ENCODE measurements around the gene MYPOP. TPM values are rescaled to one million over a fixed set of nuclear protein-coding genes. Genes with fewer than 3 reads are reported as not detected.

The MYPOP gene
- total and polyA plus RNA-seq, 10 of the 15 experiments (the other 5 are each of a cell fraction or from before 2014, with no cell fraction given): 0.47 to 9.4 (median 1.4) TPM

DNA sequence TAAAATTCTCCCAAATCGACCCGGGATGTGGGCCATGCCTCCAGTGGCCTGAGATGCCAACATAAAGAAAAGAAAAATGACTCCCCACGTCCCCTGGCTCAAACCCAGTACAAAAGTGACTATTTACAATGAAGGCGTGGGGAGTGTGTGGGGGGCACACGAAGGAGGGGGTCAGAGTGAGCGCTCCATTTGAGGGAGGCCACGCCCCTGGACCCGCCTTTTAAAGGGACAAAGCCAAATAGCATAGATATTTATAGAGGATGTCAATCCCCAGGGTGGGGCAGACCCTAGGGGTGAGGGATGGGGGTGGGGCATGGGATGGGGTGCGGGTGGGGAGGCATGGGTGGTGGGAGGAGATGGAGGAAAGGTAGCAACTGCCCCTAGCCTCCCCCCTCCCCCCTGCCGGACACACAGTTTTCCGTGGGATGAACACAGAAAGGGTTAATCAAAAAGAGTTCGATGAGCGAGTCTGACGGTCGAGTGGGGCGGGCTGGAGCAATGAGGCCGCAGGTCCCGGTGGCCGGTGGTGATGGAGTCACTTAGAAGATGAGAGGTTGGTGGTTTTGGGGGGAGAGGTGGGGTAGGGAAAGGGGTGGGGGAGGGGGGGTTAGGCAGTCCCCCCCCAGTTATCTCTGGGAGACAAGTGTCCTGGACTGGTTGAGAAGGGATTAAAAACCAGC lies 32.3 kb upstream of the MYPOP start:
- ChIA-PET POLR2A (no interaction called here), RAD21 (ENCODE audit: unreplicated experiment) (no interaction called here), CTCF (no interaction called here), SMC1A (ENCODE audit: uncharacterized antibody, unreplicated experiment) (no interaction called here)
- in situ Hi-C loops (cut with MboI): no loop called here
- no peak overlapping the region for H3K27ac ChIP-seq (ENCODE audit: control insufficient read depth, insufficient read depth)
- intact Hi-C loops (cut with micrococcal nuclease; ENCODE audit: unreplicated experiment): no loop called here
- H4K20me1 ChIP-seq (ENCODE audit: control insufficient read depth, insufficient read depth): no peaks in the 10 kb centered on the region
- no peak overlapping the region for H3K4me2 ChIP-seq (ENCODE audit: control insufficient read depth, insufficient read depth)
- ATAC-seq (no peak), FAIRE-seq (no peak), DNase-seq (ENCODE audit: low read depth, low spot score) (no peak)
- H3K27me3 ChIP-seq (replicated peaks in 1 of 2; ENCODE audit: control insufficient read depth in 2 of 2, insufficient read depth in 2 of 2, low read length in 1 of 2): no peaks in the 10 kb centered on the region
- no peak overlapping the region for H3K9ac ChIP-seq (ENCODE audit: control insufficient read depth, insufficient read depth, low read length)
- H3K9me3 ChIP-seq (replicated peaks; ENCODE audit: control insufficient read depth, insufficient read depth, low read length): no peaks in the 10 kb centered on the region
- no peaks in the 10 kb centered on the region for H3K4me1 ChIP-seq (ENCODE audit: control insufficient read depth, insufficient read depth, low read length)
- no peaks in the 10 kb centered on the region for H3K36me3 ChIP-seq (ENCODE audit: control insufficient read depth in 2 of 2, insufficient read depth in 2 of 2, low read length in 1 of 2)
- no TSS peak for BruUV-seq (replicated peaks)
- H3K4me3 ChIP-seq: no peak overlapping the region
- 28% methylated on average over 14 of the region's 19 CpGs for WGBS (ENCODE audit: insufficient coverage, insufficient replicate concordance, low lambda C conversion rate, missing lambda C conversion rate)
- TF ChIP-seq FOS (IDR thresholded peaks at IDR 0.05; ENCODE audit: borderline replicate concordance, extremely low read depth, insufficient read length): no peak
- no peak for TF ChIP-seq CHD1 (IDR thresholded peaks at IDR 0.05; ENCODE audit: low read depth, low read length)
- no peak for TF ChIP-seq TCF7 (IDR thresholded peaks at IDR 0.05; ENCODE audit: borderline replicate concordance)
- TF ChIP-seq FOXK2 (IDR thresholded peaks at IDR 0.05): no peak
- TF ChIP-seq EZH2 (IDR thresholded peaks at IDR 0.05; ENCODE audit: borderline replicate concordance, control insufficient read depth, low read depth, low read length): no peak
- TF ChIP-seq, protein P1, sequence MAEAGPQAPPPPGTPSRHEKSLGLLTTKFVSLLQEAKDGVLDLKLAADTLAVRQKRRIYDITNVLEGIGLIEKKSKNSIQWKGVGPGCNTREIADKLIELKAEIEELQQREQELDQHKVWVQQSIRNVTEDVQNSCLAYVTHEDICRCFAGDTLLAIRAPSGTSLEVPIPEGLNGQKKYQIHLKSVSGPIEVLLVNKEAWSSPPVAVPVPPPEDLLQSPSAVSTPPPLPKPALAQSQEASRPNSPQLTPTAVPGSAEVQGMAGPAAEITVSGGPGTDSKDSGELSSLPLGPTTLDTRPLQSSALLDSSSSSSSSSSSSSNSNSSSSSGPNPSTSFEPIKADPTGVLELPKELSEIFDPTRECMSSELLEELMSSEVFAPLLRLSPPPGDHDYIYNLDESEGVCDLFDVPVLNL (IDR thresholded peaks at IDR 0.05; ENCODE audit: low read depth, low read length): no peak
- TF ChIP-seq GATAD2B (conservative IDR thresholded peaks at IDR 0.05; ENCODE audit: low read depth): no peak
- TF ChIP-seq, protein P2, sequence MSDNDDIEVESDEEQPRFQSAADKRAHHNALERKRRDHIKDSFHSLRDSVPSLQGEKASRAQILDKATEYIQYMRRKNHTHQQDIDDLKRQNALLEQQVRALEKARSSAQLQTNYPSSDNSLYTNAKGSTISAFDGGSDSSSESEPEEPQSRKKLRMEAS (IDR thresholded peaks at IDR 0.05; ENCODE audit: low read depth, low read length): no peak
- no peaks in the 10 kb centered on the region for H3K79me2 ChIP-seq (ENCODE audit: control insufficient read depth, insufficient read depth, low read length)
- no peak overlapping the region for H2AFZ ChIP-seq (ENCODE audit: control insufficient read depth, low read depth, low read length)

Measured in GM12878 (cell line).